ENCODE measurements around the gene PRR27.

PRR27 gene

GRCh38 chr4:70153937-70154336 lies at the start of gene PRR27:
TSS of gene PRR27 (plus strand) at chr4:70154237. CDS start at chr4:70154376, 139 bp downstream.
- Mint-ChIP-seq H3K36me3 (ENCODE audit: low read depth) (no peaks in the 10 kb centered on the region), H3K4me3 (no peak within 1 kb of the TSS), H3K27ac (no peak within 1 kb of the TSS), H3K4me1 (no peaks in the 10 kb centered on the region), H3K27me3 (ENCODE audit: low read depth) (no peaks in the 10 kb centered on the region), H3K9me3 (no peaks in the 10 kb centered on the region)
- TF ChIP-seq CTCF (IDR thresholded peaks at IDR 0.05; ENCODE audit: unreplicated experiment in 3 of 3), result no peak

- Mint-ChIP-seq H3K4me3 (no peak overlapping the region), H3K4me1 (no peaks in the 10 kb centered on the region), H3K27me3 (ENCODE audit: low read depth) (no peaks in the 10 kb centered on the region), H3K36me3 (ENCODE audit: low read depth) (no peaks in the 10 kb centered on the region), H3K9me3 (no peaks in the 10 kb centered on the region), H3K27ac (no peak overlapping the region)
- TF ChIP-seq CTCF (IDR thresholded peaks at IDR 0.05; ENCODE audit: unreplicated experiment in 3 of 3), result no peak
Observed at GRCh38 chr4:70110917-70111316, 43.1 kb upstream of the PRR27 start.

DNA sequence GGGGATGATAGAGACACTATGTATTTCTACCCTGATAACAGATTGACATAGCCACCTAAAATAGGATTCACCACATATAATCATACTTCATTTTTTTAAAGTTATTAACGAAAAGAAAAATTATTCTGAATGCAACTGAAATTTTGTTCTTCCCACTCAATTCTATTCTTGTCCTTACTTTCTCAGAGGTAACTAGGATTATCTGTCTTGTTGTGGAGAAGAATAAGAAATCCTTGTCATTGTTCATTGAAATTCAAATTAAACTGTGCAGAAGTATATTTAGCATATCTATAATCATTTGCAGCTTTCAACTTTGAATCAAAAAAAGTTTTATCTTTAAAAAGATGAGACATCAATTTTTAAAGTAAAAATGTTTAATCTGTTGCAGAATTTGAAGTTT lies 40.4 kb upstream of the PRR27 start:
- Mint-ChIP-seq H3K27me3 (ENCODE audit: low read depth) (no peaks in the 10 kb centered on the region), H3K9me3 (no peaks in the 10 kb centered on the region), H3K4me1 (no peaks in the 10 kb centered on the region), H3K4me3 (no peak overlapping the region), H3K27ac (no peak overlapping the region), H3K36me3 (ENCODE audit: low read depth) (no peaks in the 10 kb centered on the region)
- no peak for TF ChIP-seq CTCF (IDR thresholded peaks at IDR 0.05; ENCODE audit: unreplicated experiment in 3 of 3)

DNA sequence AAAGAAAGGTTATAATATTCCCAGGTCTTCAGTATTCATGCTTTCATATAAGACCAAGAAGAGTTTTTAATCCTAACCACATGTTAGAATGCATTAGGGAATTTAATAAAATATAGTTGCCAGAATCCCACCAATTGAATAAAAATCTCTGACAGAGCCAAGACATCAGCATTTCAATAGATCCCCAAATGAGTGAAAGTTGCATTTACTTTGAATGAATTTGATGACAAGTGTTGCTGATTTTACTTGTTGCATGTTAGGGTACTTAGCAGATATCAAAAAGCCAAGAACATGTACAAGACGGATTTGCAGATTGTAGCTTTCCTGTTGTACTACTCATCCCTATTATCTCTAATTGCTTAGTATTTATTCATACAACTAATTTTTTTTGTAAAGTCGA lies 39.9 kb upstream of the PRR27 start:
- no peak for TF ChIP-seq CTCF (IDR thresholded peaks at IDR 0.05; ENCODE audit: unreplicated experiment in 3 of 3)
- H3K27me3 Mint-ChIP-seq (ENCODE audit: low read depth), result no peaks in the 10 kb centered on the region

GRCh38 chr4:70120323-70120722 lies 33.7 kb upstream of the PRR27 start:
- Mint-ChIP-seq H3K4me1 (no peaks in the 10 kb centered on the region), H3K27ac (no peak overlapping the region), H3K36me3 (ENCODE audit: low read depth) (no peaks in the 10 kb centered on the region), H3K9me3 (no peaks in the 10 kb centered on the region), H3K27me3 (ENCODE audit: low read depth) (no peaks in the 10 kb centered on the region), H3K4me3 (no peak overlapping the region)
- no peak for TF ChIP-seq CTCF (IDR thresholded peaks at IDR 0.05; ENCODE audit: unreplicated experiment in 3 of 3)

More for the DNA sequence above, 39.9 kb upstream of the PRR27 start:
- Mint-ChIP-seq H3K9me3 (no peaks in the 10 kb centered on the region), H3K36me3 (ENCODE audit: low read depth) (no peaks in the 10 kb centered on the region), H3K27ac (no peak overlapping the region), H3K4me3 (no peak overlapping the region), H3K4me1 (no peaks in the 10 kb centered on the region)

DNA sequence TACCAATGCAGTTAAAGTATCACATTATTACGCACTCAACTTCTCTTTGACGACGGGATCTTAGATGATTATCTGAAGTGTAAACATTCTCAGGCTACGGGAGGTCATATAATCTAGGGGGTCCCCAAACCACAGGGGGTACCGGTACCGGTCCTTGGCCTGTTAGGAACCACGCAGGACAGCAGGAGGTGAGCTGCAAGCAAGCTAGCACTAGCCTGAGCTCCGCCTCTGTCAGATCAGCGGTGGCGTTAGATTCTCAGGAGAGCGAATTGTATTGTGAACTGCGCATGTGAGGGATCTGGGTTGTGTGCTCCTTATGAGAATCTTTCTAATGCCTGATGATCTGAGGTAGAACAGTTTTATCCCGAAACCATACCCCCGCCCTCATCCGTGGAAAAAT lies 20.6 kb upstream of the PRR27 start:
- H3K4me1 Mint-ChIP-seq, result no peaks in the 10 kb centered on the region
- no peaks in the 10 kb centered on the region for H3K27me3 Mint-ChIP-seq (ENCODE audit: low read depth)
- no peak overlapping the region for H3K27ac Mint-ChIP-seq
- H3K36me3 Mint-ChIP-seq (ENCODE audit: low read depth), result no peaks in the 10 kb centered on the region
- no peak for TF ChIP-seq CTCF (IDR thresholded peaks at IDR 0.05; ENCODE audit: unreplicated experiment in 3 of 3)
- no peak overlapping the region for H3K4me3 Mint-ChIP-seq
- no peaks in the 10 kb centered on the region for H3K9me3 Mint-ChIP-seq

All from nephron (organoid).